Mammary epithelial cell (primary cell): ENCODE data around the gene DUSP22.

Source experiments
- CTCF ChIP-seq, 2 donors: IDR thresholded peaks in 1 of 2; conservative IDR thresholded peaks in 1 of 2; 2 replicates each; pipeline ENCODE4 v1.5.1; 2011 to 2012; ENCODE audit warnings: inconsistent platforms in 2 of 2, low read length in 2 of 2, mild to moderate bottlenecking in 2 of 2, control low read depth in 1 of 2, low read depth in 1 of 2; ENCODE audit not compliant: insufficient read depth in 1 of 2; ENCODE audit errors: extremely low read depth in 1 of 2
- EZH2 ChIP-seq: IDR thresholded peaks from 2 replicates; pipeline ENCODE4 v1.6.1; 2012; ENCODE audit warnings: low read length, inconsistent platforms, borderline replicate concordance

- no peak for TF ChIP-seq CTCF (conservative IDR thresholded peaks at IDR 0.05 in 1 of 2, IDR thresholded peaks at IDR 0.05 in 1 of 2; ENCODE audit: extremely low read depth in 1 of 2, insufficient read depth in 1 of 2, low read depth in 1 of 2, low read length in 2 of 2)
- TF ChIP-seq EZH2 = no peak
Measured at GRCh38 chr6:342832-343179, 50.5 kb downstream of the DUSP22 start.
